Measurements from ENCODE around the gene OTOG.

OTOG gene

GRCh38 chr11:17563231-17563646 lies 16.2 kb downstream of the OTOG start:
- DNase-seq: no peak

GRCh38 chr11:17563961-17564686 lies 17.1 kb downstream of the OTOG start:
- DNase-seq: no peak

- DNase-seq: no peak
These were observed 17.6 kb downstream of the OTOG start for GRCh38 chr11:17564687-17565042.

- no peak for DNase-seq
These were observed 21.9 kb downstream of the OTOG start for GRCh38 chr11:17568944-17569343.

- no peak for DNase-seq
These were observed 23.0 kb downstream of the OTOG start for GRCh38 chr11:17570034-17570433.

GRCh38 chr11:17571431-17572358 lies 24.6 kb downstream of the OTOG start:
- DNase-seq: no peak

GRCh38 chr11:17572359-17572690 lies 25.3 kb downstream of the OTOG start:
- no peak for DNase-seq

- DNase-seq: no peak
These were observed 25.9 kb downstream of the OTOG start for GRCh38 chr11:17572791-17573460.

- DNase-seq: no peak
These were observed 26.5 kb downstream of the OTOG start for GRCh38 chr11:17573526-17573925.

- DNase-seq: no peak
These were observed 27.4 kb downstream of the OTOG start for GRCh38 chr11:17574141-17575091.

- DNase-seq: no peak
These were observed 28.7 kb downstream of the OTOG start for GRCh38 chr11:17575431-17576425.

GRCh38 chr11:17578296-17578695 lies 31.2 kb downstream of the OTOG start:
- no peak for DNase-seq

- DNase-seq: no peak
These were observed 31.9 kb downstream of the OTOG start for GRCh38 chr11:17578958-17579357.

GRCh38 chr11:17579451-17579850 lies 32.4 kb downstream of the OTOG start:
- no peak for DNase-seq

GRCh38 chr11:17580271-17580670 lies 33.2 kb downstream of the OTOG start:
- no peak for DNase-seq

GRCh38 chr11:17581036-17581731 lies 34.1 kb downstream of the OTOG start:
- no peak for DNase-seq

- no peak for DNase-seq
These were observed 34.6 kb downstream of the OTOG start for GRCh38 chr11:17581732-17582053.

- no peak for DNase-seq
These were observed 39.0 kb downstream of the OTOG start for GRCh38 chr11:17585911-17586695.

- DNase-seq: no peak
These were observed 41.1 kb downstream of the OTOG start for GRCh38 chr11:17588166-17588565.

- no peak for DNase-seq
These were observed 41.7 kb downstream of the OTOG start for GRCh38 chr11:17588721-17589120.
